ENCODE measurements around the gene LATS2.

LATS2 gene

GRCh38 chr13:21095311-21095710 lies 33.9 kb upstream of the LATS2 start:
- TF ChIP-seq ISL1 (CRISPR knock-in tag; IDR thresholded peaks at IDR 0.05) (no peak), BACH2 (CRISPR knock-in tag; IDR thresholded peaks at IDR 0.05; ENCODE audit: borderline replicate concordance) (no peak), PPARA (CRISPR knock-in tag; IDR thresholded peaks at IDR 0.05; ENCODE audit: borderline replicate concordance) (no peak), OSR1 (CRISPR knock-in tag; IDR thresholded peaks at IDR 0.05) (no peak), ZNF565 (CRISPR knock-in tag; conservative IDR thresholded peaks at IDR 0.05; ENCODE audit: low read depth) (no peak), TOX (CRISPR knock-in tag; IDR thresholded peaks at IDR 0.05; ENCODE audit: borderline replicate concordance) (no peak), TSHZ2 (CRISPR knock-in tag; IDR thresholded peaks at IDR 0.05) (no peak), ZFP30 (CRISPR knock-in tag; IDR thresholded peaks at IDR 0.05) (no peak), CSRNP3 (CRISPR knock-in tag; IDR thresholded peaks at IDR 0.05) (no peak), RARB (CRISPR knock-in tag; IDR thresholded peaks at IDR 0.05) (no peak), PATZ1 (CRISPR knock-in tag; IDR thresholded peaks at IDR 0.05; ENCODE audit: borderline replicate concordance) (no peak), CREB5 (CRISPR knock-in tag; IDR thresholded peaks at IDR 0.05; ENCODE audit: low read depth) (no peak), TCF4 (CRISPR knock-in tag; IDR thresholded peaks at IDR 0.05; ENCODE audit: borderline replicate concordance) (no peak), POU6F1 (CRISPR knock-in tag; IDR thresholded peaks at IDR 0.05; ENCODE audit: borderline replicate concordance, low read depth) (no peak), ARNTL (CRISPR knock-in tag; IDR thresholded peaks at IDR 0.05; ENCODE audit: borderline replicate concordance, low read depth) (no peak), ZC3H10 (CRISPR knock-in tag; IDR thresholded peaks at IDR 0.05) (no peak), ZNF8 (CRISPR knock-in tag; IDR thresholded peaks at IDR 0.05) (no peak), ZFP3 (CRISPR knock-in tag; IDR thresholded peaks at IDR 0.05) (no peak), ZNF70 (CRISPR knock-in tag; IDR thresholded peaks at IDR 0.05) (no peak)
- ATAC-seq, result no peak

GRCh38 chr13:21089830-21090229 lies 28.4 kb upstream of the LATS2 start:
- ATAC-seq, result no peak
- TF ChIP-seq TOX (CRISPR knock-in tag; IDR thresholded peaks at IDR 0.05; ENCODE audit: borderline replicate concordance) (no peak), ZC3H10 (CRISPR knock-in tag; IDR thresholded peaks at IDR 0.05) (no peak), PPARA (CRISPR knock-in tag; IDR thresholded peaks at IDR 0.05; ENCODE audit: borderline replicate concordance) (no peak), CSRNP3 (CRISPR knock-in tag; IDR thresholded peaks at IDR 0.05) (no peak), BACH2 (CRISPR knock-in tag; IDR thresholded peaks at IDR 0.05; ENCODE audit: borderline replicate concordance) (no peak), ISL1 (CRISPR knock-in tag; IDR thresholded peaks at IDR 0.05) (no peak), PATZ1 (CRISPR knock-in tag; IDR thresholded peaks at IDR 0.05; ENCODE audit: borderline replicate concordance) (no peak), GLIS3 (CRISPR knock-in tag; IDR thresholded peaks at IDR 0.05) (no peak), CREB5 (CRISPR knock-in tag; IDR thresholded peaks at IDR 0.05; ENCODE audit: low read depth) (no peak), ZNF565 (CRISPR knock-in tag; conservative IDR thresholded peaks at IDR 0.05; ENCODE audit: low read depth) (no peak), ESRRG (CRISPR knock-in tag; IDR thresholded peaks at IDR 0.05) (no peak), RARB (CRISPR knock-in tag; IDR thresholded peaks at IDR 0.05) (no peak), OSR1 (CRISPR knock-in tag; IDR thresholded peaks at IDR 0.05) (no peak), ZNF8 (CRISPR knock-in tag; IDR thresholded peaks at IDR 0.05) (no peak), CSDC2 (CRISPR knock-in tag; IDR thresholded peaks at IDR 0.05) (no peak), ARNTL (CRISPR knock-in tag; IDR thresholded peaks at IDR 0.05; ENCODE audit: borderline replicate concordance, low read depth) (no peak), ZNF70 (CRISPR knock-in tag; IDR thresholded peaks at IDR 0.05) (no peak), ZFP30 (CRISPR knock-in tag; IDR thresholded peaks at IDR 0.05) (no peak), POU6F1 (CRISPR knock-in tag; IDR thresholded peaks at IDR 0.05; ENCODE audit: borderline replicate concordance, low read depth) (no peak)

Data from SK-N-SH treated with all-trans-retinoic acid at 6 μM for 48 hours (cell line).